HepG2 (cell line): ENCODE measurements around the gene LRFN2. TPM values are rescaled to one million over a fixed set of nuclear protein-coding genes. Genes with fewer than 3 reads are reported as not detected.

Experiments
- ATAC-seq: fragments of 200-7000 bp; cut with Tn5 transposase; 3 replicates; pipeline ENCODE4 v1.9.1; 2020; ENCODE audit warnings: mild to moderate bottlenecking, moderate library complexity
- BruUV-seq: library from RNA; stranded (reverse); fragments of 400-500 nt; replicated peaks from 2 replicates; lab custom pipeline; 2021; lab: Mats Ljungman, UMichigan
- CTCF ChIA-PET: fragments of 300-600 bp; formaldehyde crosslinking; extraction: SDS; loops from one replicate; lab custom pipeline; 2021; ENCODE audit warnings: low total read pairs, inconsistent platforms, low intra/inter-chr PET ratio; lab: Yijun Ruan, JAX
- POLR2A ChIA-PET: fragments of 350-600 bp; sonication (Branson Sonifier 250); formaldehyde crosslinking; loops from one replicate; lab custom pipeline; 2020; ENCODE audit warnings: antibody characterized with exemption, inconsistent platforms; lab: Yijun Ruan, JAX
- DNase-seq: peaks from one replicate; pipeline ENCODE4 v3.0.0-alpha.2; 2015; ENCODE audit warnings: low spot score
- FAIRE-seq: peaks from 3 replicates; lab custom pipeline; 2011; peaks lifted over from hg19 to GRCh38; lab: Jason Lieb, UNC
- H2AFZ ChIP-seq: one replicate; pipeline ENCODE4 v1.6.1; 2011; ENCODE audit warnings: low read length, inconsistent platforms
- H3K27ac ChIP-seq: fragments of 300-600 bp; 3 replicates; pipeline ENCODE4 v1.8.0; 2011; ENCODE audit warnings: mixed run types, mild to moderate bottlenecking, mixed read lengths, low read length, inconsistent platforms; ENCODE audit not compliant: insufficient read depth; ENCODE audit errors: extremely low read length
- H3K27me3 ChIP-seq, 2 experiments: fragments of 200-600 bp in 1 of 2; 2 replicates in 1 of 2; 3 replicates in 1 of 2; pipeline versions ENCODE4 v1.6.0 to v1.8.0; 2011; ENCODE audit warnings: low read length in 2 of 2, mild to moderate bottlenecking in 2 of 2, moderate library complexity in 2 of 2, inconsistent platforms in 1 of 2; ENCODE audit not compliant: insufficient read depth in 2 of 2, control insufficient read depth in 1 of 2
- H3K36me3 ChIP-seq, 2 experiments: fragments of 200-600 bp in 1 of 2; replicated peaks in 1 of 2; 2 replicates in 1 of 2; 3 replicates in 1 of 2; pipeline versions ENCODE4 v1.5.1 to v1.8.0; 2011; ENCODE audit warnings: low read length in 2 of 2, inconsistent platforms in 1 of 2; ENCODE audit not compliant: insufficient read depth in 2 of 2, control insufficient read depth in 1 of 2
- H3K4me1 ChIP-seq: 2 replicates; pipeline ENCODE4 v1.5.1; 2012; ENCODE audit warnings: low read length, inconsistent platforms; ENCODE audit not compliant: insufficient read depth
- H3K4me2 ChIP-seq: 2 replicates; pipeline ENCODE4 v1.6.0; 2011; ENCODE audit warnings: low read depth, low read length, inconsistent platforms
- H3K4me3 ChIP-seq, 3 experiments: fragments of 200-600 bp in 1 of 3; sonication (generic), shearing (Covaris generic) in 1 of 3; replicated peaks in 1 of 3; 2 replicates each; pipeline ENCODE4 v1.5.1; 2011 to 2016; ENCODE audit warnings: low read length in 3 of 3, inconsistent platforms in 2 of 3, low read depth in 2 of 3, mild to moderate bottlenecking in 2 of 3, control low read depth in 1 of 3, mixed read lengths in 1 of 3; ENCODE audit not compliant: insufficient read depth in 1 of 3
- H3K79me2 ChIP-seq: one replicate; pipeline ENCODE4 v1.6.1; 2011; ENCODE audit warnings: low read length, inconsistent platforms; ENCODE audit not compliant: insufficient read depth
- H3K9ac ChIP-seq: 2 replicates; pipeline ENCODE4 v1.6.0; 2011; ENCODE audit warnings: mild to moderate bottlenecking, low read depth, low read length, inconsistent platforms; ENCODE audit not compliant: insufficient read depth
- H3K9me3 ChIP-seq: 2 replicates; pipeline ENCODE4 v1.5.1; 2012; ENCODE audit warnings: mild to moderate bottlenecking, low read length
- H4K20me1 ChIP-seq: 2 replicates; pipeline ENCODE4 v1.6.0; 2011; ENCODE audit warnings: inconsistent platforms, mild to moderate bottlenecking, low read length, moderate library complexity; ENCODE audit not compliant: insufficient read depth
- MAFF ChIP-seq: IDR thresholded peaks from 2 replicates; pipeline ENCODE4 v1.6.1; 2011; ENCODE audit warnings: low read depth, low read length, improper control_type of control experiment
- MIXL1 ChIP-seq: IDR thresholded peaks from 2 replicates; pipeline ENCODE4 v1.6.1; 2016
- SSRP1 ChIP-seq: IDR thresholded peaks from 2 replicates; pipeline ENCODE4 v1.6.1; 2016; ENCODE audit warnings: control low read depth
- ZNF564 ChIP-seq: sonication (generic); formaldehyde crosslinking; IDR thresholded peaks from 2 replicates; pipeline ENCODE4 v1.8.1; 2023; ENCODE audit warnings: mild to moderate bottlenecking, missing genetic modification reagents
- ZNF644 ChIP-seq: IDR thresholded peaks from 2 replicates; pipeline ENCODE4 v1.6.1; 2016; ENCODE audit warnings: low read depth
- ZNF670 ChIP-seq: sonication (generic); formaldehyde crosslinking; IDR thresholded peaks from 2 replicates; pipeline ENCODE4 v1.8.0; 2022; ENCODE audit warnings: mild to moderate bottlenecking, missing genetic modification reagents, borderline replicate concordance
- ZNF713 ChIP-seq: sonication (generic); formaldehyde crosslinking; IDR thresholded peaks from 2 replicates; pipeline ENCODE4 v1.4.0; 2020; ENCODE audit warnings: mild to moderate bottlenecking, missing genetic modification reagents
- WGBS: methylation state at CpG from one replicate; pipeline ENCODE4 v1.1.6; 2017; ENCODE audit warnings: low lambda C conversion rate; 5-methylcytosine and 5-hydroxymethylcytosine counted together
- in situ Hi-C: cut with HindIII; loops from 2 replicates; pipeline ENCODE4 v1.10.0; 2017; ENCODE audit warnings: low pct_unique_long_range_greater_than_20kb; ENCODE audit not compliant: extremely low pct_ligation_motif_present
- intact Hi-C: fragments of 100-400 bp; cut with micrococcal nuclease; formaldehyde crosslinking; loops from one replicate; pipeline ENCODE4 v1.10.0; 2022; ENCODE audit not compliant: unreplicated experiment
- polyA plus RNA-seq, 8 experiments: library from polyadenylated mRNA; depleted of rRNA in 3 of 8; stranded (reverse) in 7 of 8; unstranded in 1 of 8; fragments of >200 nt; fragmentation: Illumina TruSeq in 4 of 8; extraction: Trizol in 4 of 8; gene quantifications; 2 replicates each; pipeline versions ENCODE4 v1.2.1 to v1.2.3, GENCODE V29; 2011 to 2016; ENCODE audit warnings: low read depth in 4 of 8, missing spikeins in 1 of 8, mixed read lengths in 1 of 8; ENCODE audit not compliant: insufficient read depth in 1 of 8
- total RNA-seq, 5 experiments: library from RNA; depleted of rRNA; stranded (reverse); fragments of >200 nt; fragmentation: Illumina TruSeq; extraction: Trizol; gene quantifications; 2 replicates each; pipeline ENCODE4 v1.2.3, GENCODE V29; 2016; ENCODE audit warnings: low read depth in 1 of 5
- TF ChIP-seq, protein P1 (sequence below): sonication (generic); formaldehyde crosslinking; IDR thresholded peaks from 2 replicates; pipeline ENCODE4 v1.5.0; 2020; ENCODE audit warnings: mild to moderate bottlenecking, missing genetic modification reagents, borderline replicate concordance
- TF ChIP-seq, protein P2 (sequence below): sonication (generic); formaldehyde crosslinking; IDR thresholded peaks from 2 replicates; pipeline ENCODE4 v1.8.0; 2022; ENCODE audit warnings: mild to moderate bottlenecking, missing genetic modification reagents; ENCODE audit not compliant: insufficient replicate concordance
- TF ChIP-seq, protein P3 (sequence below): sonication (generic); formaldehyde crosslinking; IDR thresholded peaks from 2 replicates; pipeline ENCODE4 v1.5.1; 2020; ENCODE audit warnings: mild to moderate bottlenecking, moderate library complexity, missing genetic modification reagents

LRFN2 gene
- total and polyA plus RNA-seq, 2 of the 13 experiments (the other 11 are each of a cell fraction or from before 2014, with no cell fraction given), result not detected

DNA sequence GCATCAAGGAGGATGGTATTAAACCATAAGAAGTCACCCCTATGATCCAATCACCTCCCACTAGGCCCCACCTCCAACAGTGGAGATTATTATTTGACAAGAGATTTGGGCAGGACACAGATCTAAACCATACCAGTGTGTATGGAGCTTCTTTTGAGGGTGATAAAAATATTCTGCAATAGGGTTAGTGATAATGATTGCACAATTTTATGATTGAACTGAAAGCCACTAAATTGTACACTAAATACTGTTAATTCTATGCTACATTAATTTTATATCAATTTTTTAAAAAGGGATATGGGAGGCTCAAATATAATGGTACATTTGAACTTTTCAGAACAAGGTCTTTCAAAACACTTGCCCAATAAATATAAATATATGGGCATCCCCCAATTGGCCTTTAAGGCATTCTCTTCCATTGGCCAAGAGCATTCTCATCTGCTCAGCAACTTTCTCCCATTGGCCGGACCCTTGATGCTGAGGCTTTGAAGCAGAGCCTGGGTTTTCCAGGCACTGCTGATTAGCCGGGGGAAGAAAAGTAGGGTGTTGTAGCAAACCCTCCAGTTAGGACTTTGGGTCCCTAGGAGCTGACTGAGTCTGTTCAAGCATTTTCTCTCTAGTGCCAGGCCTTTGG lies 209.9 kb downstream of the LRFN2 start (continued):
- TF ChIP-seq, protein P1, sequence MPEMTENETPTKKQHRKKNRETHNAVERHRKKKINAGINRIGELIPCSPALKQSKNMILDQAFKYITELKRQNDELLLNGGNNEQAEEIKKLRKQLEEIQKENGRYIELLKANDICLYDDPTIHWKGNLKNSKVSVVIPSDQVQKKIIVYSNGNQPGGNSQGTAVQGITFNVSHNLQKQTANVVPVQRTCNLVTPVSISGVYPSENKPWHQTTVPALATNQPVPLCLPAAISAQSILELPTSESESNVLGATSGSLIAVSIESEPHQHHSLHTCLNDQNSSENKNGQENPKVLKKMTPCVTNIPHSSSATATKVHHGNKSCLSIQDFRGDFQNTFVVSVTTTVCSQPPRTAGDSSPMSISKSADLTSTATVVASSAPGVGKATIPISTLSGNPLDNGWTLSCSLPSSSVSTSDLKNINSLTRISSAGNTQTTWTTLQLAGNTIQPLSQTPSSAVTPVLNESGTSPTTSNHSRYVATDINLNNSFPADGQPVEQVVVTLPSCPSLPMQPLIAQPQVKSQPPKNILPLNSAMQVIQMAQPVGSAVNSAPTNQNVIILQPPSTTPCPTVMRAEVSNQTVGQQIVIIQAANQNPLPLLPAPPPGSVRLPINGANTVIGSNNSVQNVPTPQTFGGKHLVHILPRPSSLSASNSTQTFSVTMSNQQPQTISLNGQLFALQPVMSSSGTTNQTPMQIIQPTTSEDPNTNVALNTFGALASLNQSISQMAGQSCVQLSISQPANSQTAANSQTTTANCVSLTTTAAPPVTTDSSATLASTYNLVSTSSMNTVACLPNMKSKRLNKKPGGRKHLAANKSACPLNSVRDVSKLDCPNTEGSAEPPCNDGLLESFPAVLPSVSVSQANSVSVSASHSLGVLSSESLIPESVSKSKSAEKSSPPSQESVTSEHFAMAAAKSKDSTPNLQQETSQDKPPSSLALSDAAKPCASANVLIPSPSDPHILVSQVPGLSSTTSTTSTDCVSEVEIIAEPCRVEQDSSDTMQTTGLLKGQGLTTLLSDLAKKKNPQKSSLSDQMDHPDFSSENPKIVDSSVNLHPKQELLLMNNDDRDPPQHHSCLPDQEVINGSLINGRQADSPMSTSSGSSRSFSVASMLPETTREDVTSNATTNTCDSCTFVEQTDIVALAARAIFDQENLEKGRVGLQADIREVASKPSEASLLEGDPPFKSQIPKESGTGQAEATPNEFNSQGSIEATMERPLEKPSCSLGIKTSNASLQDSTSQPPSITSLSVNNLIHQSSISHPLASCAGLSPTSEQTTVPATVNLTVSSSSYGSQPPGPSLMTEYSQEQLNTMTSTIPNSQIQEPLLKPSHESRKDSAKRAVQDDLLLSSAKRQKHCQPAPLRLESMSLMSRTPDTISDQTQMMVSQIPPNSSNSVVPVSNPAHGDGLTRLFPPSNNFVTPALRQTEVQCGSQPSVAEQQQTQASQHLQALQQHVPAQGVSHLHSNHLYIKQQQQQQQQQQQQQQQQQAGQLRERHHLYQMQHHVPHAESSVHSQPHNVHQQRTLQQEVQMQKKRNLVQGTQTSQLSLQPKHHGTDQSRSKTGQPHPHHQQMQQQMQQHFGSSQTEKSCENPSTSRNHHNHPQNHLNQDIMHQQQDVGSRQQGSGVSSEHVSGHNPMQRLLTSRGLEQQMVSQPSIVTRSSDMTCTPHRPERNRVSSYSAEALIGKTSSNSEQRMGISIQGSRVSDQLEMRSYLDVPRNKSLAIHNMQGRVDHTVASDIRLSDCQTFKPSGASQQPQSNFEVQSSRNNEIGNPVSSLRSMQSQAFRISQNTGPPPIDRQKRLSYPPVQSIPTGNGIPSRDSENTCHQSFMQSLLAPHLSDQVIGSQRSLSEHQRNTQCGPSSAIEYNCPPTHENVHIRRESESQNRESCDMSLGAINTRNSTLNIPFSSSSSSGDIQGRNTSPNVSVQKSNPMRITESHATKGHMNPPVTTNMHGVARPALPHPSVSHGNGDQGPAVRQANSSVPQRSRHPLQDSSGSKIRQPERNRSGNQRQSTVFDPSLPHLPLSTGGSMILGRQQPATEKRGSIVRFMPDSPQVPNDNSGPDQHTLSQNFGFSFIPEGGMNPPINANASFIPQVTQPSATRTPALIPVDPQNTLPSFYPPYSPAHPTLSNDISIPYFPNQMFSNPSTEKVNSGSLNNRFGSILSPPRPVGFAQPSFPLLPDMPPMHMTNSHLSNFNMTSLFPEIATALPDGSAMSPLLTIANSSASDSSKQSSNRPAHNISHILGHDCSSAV (CRISPR knock-in tag), result no peak

DNA sequence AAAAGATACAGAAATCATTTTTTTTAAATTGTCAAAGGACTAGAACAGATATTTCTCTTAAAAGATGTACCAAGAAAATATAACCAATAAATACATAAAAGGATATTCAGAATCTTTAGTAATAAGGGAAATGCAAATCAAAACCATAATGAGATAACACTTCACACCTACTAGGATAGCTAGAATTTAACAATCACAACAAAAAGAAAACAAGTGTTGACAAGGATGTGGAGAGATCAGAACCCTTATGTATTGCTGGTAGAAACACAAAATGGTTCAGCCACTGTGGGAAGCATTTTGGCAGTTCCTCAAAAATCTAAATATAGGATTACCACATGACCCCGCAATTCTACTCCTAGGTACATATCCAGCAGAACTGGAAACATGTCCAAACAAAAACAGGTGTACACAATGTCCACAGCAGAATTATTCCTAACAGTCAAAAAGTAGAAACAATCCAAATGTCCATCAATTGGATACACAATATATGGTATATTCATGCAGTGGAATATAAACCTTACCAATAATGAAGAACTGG lies 211.0 kb downstream of the LRFN2 start:
- ChIA-PET CTCF (no interaction called here), POLR2A (no interaction called here)
- H3K4me2 ChIP-seq, result no peak overlapping the region
- in situ Hi-C loops, result no loop called here
- no peak for DNase-seq
- H3K9ac ChIP-seq, result no peak overlapping the region
- H3K4me3 ChIP-seq, result no peak overlapping the region
- FAIRE-seq, result no peak
- H3K27ac ChIP-seq, result no peak overlapping the region
- no peaks in the 10 kb centered on the region for H3K27me3 ChIP-seq
- H2AFZ ChIP-seq, result no peak overlapping the region
- no peaks in the 10 kb centered on the region for H3K9me3 ChIP-seq
- H4K20me1 ChIP-seq, result no peaks in the 10 kb centered on the region
- H3K36me3 ChIP-seq, result no peaks in the 10 kb centered on the region
- intact Hi-C loops, result no loop called here
- H3K4me1 ChIP-seq, result no peaks in the 10 kb centered on the region
- WGBS, result 4% methylated on average over 1 of the region's 1 CpG
- BruUV-seq, result no TSS peak
- ATAC-seq, result no peak
- no peaks in the 10 kb centered on the region for H3K79me2 ChIP-seq
- no peak for TF ChIP-seq ZNF564
- TF ChIP-seq ZNF644 (CRISPR knock-in tag), result no peak
- TF ChIP-seq ZNF713 (CRISPR knock-in tag), result no peak
- no peak for TF ChIP-seq MAFF
- TF ChIP-seq, protein P2, sequence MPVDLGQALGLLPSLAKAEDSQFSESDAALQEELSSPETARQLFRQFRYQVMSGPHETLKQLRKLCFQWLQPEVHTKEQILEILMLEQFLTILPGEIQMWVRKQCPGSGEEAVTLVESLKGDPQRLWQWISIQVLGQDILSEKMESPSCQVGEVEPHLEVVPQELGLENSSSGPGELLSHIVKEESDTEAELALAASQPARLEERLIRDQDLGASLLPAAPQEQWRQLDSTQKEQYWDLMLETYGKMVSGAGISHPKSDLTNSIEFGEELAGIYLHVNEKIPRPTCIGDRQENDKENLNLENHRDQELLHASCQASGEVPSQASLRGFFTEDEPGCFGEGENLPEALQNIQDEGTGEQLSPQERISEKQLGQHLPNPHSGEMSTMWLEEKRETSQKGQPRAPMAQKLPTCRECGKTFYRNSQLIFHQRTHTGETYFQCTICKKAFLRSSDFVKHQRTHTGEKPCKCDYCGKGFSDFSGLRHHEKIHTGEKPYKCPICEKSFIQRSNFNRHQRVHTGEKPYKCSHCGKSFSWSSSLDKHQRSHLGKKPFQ (CRISPR knock-in tag), result no peak
- no peak for TF ChIP-seq SSRP1 (CRISPR knock-in tag)
- no peak for TF ChIP-seq MIXL1
- TF ChIP-seq ZNF670 (CRISPR knock-in tag), result no peak
- TF ChIP-seq, protein P3, sequence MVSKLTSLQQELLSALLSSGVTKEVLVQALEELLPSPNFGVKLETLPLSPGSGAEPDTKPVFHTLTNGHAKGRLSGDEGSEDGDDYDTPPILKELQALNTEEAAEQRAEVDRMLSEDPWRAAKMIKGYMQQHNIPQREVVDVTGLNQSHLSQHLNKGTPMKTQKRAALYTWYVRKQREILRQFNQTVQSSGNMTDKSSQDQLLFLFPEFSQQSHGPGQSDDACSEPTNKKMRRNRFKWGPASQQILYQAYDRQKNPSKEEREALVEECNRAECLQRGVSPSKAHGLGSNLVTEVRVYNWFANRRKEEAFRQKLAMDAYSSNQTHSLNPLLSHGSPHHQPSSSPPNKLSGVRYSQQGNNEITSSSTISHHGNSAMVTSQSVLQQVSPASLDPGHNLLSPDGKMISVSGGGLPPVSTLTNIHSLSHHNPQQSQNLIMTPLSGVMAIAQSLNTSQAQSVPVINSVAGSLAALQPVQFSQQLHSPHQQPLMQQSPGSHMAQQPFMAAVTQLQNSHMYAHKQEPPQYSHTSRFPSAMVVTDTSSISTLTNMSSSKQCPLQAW (CRISPR knock-in tag), result no peak
